GM03348 (cell line): Measurements from ENCODE around the gene SERPINB7.
"Not testable (repeated sequence)": the region's sequence is repeated elsewhere in the genome, so short reads cannot be mapped to it uniquely, and the experiment has no call there.

Experiments
- DNase-seq: peaks from one replicate; pipeline ENCODE4 v3.0.0; 2012; ENCODE audit warnings: low spot score

SERPINB7 gene

GRCh38 chr18:63775166-63775730, at the start of gene SERPINB7:
Gene SERPINB7, plus strand, starts transcription at chr18:63775418. Its CDS starts 6,955 bp downstream, at chr18:63782373.
- peak; percentile 51 for DNase-seq

- no peak for DNase-seq
Observed at GRCh38 chr18:63725682-63726480, 49.3 kb upstream of the SERPINB7 start.

GRCh38 chr18:63730773-63731172, 44.4 kb upstream of the SERPINB7 start:
- no peak for DNase-seq

GRCh38 chr18:63731215-63731614, 44.0 kb upstream of the SERPINB7 start:
- DNase-seq: no peak

- no peak for DNase-seq
Observed at GRCh38 chr18:63736876-63737275, 38.3 kb upstream of the SERPINB7 start.

- peak; percentile 60 for DNase-seq
Observed at GRCh38 chr18:63741769-63742168, 33.4 kb upstream of the SERPINB7 start.

GRCh38 chr18:63747006-63747405, 28.2 kb upstream of the SERPINB7 start:
- no peak for DNase-seq

GRCh38 chr18:63749489-63749888, 25.7 kb upstream of the SERPINB7 start:
- DNase-seq: no peak

GRCh38 chr18:63752636-63753035, 22.6 kb upstream of the SERPINB7 start:
- DNase-seq: no peak

- no peak for DNase-seq
Observed at GRCh38 chr18:63753676-63754075, 21.5 kb upstream of the SERPINB7 start.

GRCh38 chr18:63757541-63757940, 17.7 kb upstream of the SERPINB7 start:
- DNase-seq: no peak

- DNase-seq: no peak
Observed at GRCh38 chr18:63758615-63759240, 16.5 kb upstream of the SERPINB7 start.

- DNase-seq: not testable (repeated sequence)
Observed at GRCh38 chr18:63759786-63760185, 15.4 kb upstream of the SERPINB7 start.

GRCh38 chr18:63762518-63762917, 12.7 kb upstream of the SERPINB7 start:
- peak; percentile 59 for DNase-seq

GRCh38 chr18:63763831-63764600, 11.2 kb upstream of the SERPINB7 start:
- DNase-seq: no peak

- DNase-seq: no peak
Observed at GRCh38 chr18:63765837-63766236, 9.4 kb upstream of the SERPINB7 start.

GRCh38 chr18:63773551-63773950, 1.7 kb upstream of the SERPINB7 start:
- DNase-seq: no peak

GRCh38 chr18:63774511-63774910, 707 bp upstream of the SERPINB7 start:
- DNase-seq: no peak

GRCh38 chr18:63779386-63779785, 4.2 kb downstream of the SERPINB7 start:
- DNase-seq: no peak

GRCh38 chr18:63783394-63783793, 8.2 kb downstream of the SERPINB7 start:
- no peak for DNase-seq

- DNase-seq: no peak
Observed at GRCh38 chr18:63784787-63785452, 9.7 kb downstream of the SERPINB7 start.

GRCh38 chr18:63787673-63788072, 12.5 kb downstream of the SERPINB7 start:
- DNase-seq: no peak
